ENCODE measurements around the gene ATF7IP2.

GRCh38 chr16:10509534-10510025 is 123.7 kb downstream of the ATF7IP2 start:
- TF ChIP-seq, protein P1, sequence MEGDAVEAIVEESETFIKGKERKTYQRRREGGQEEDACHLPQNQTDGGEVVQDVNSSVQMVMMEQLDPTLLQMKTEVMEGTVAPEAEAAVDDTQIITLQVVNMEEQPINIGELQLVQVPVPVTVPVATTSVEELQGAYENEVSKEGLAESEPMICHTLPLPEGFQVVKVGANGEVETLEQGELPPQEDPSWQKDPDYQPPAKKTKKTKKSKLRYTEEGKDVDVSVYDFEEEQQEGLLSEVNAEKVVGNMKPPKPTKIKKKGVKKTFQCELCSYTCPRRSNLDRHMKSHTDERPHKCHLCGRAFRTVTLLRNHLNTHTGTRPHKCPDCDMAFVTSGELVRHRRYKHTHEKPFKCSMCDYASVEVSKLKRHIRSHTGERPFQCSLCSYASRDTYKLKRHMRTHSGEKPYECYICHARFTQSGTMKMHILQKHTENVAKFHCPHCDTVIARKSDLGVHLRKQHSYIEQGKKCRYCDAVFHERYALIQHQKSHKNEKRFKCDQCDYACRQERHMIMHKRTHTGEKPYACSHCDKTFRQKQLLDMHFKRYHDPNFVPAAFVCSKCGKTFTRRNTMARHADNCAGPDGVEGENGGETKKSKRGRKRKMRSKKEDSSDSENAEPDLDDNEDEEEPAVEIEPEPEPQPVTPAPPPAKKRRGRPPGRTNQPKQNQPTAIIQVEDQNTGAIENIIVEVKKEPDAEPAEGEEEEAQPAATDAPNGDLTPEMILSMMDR (conservative IDR thresholded peaks at IDR 0.05; ENCODE audit: low read length), result peak; percentile 60
- no peak for TF ChIP-seq EZH2phosphoT487 (IDR thresholded peaks at IDR 0.05; ENCODE audit: borderline replicate concordance)

Data from Loucy (cell line).